Measurements from ENCODE around the gene LTBP3.

- TF ChIP-seq, protein P1, sequence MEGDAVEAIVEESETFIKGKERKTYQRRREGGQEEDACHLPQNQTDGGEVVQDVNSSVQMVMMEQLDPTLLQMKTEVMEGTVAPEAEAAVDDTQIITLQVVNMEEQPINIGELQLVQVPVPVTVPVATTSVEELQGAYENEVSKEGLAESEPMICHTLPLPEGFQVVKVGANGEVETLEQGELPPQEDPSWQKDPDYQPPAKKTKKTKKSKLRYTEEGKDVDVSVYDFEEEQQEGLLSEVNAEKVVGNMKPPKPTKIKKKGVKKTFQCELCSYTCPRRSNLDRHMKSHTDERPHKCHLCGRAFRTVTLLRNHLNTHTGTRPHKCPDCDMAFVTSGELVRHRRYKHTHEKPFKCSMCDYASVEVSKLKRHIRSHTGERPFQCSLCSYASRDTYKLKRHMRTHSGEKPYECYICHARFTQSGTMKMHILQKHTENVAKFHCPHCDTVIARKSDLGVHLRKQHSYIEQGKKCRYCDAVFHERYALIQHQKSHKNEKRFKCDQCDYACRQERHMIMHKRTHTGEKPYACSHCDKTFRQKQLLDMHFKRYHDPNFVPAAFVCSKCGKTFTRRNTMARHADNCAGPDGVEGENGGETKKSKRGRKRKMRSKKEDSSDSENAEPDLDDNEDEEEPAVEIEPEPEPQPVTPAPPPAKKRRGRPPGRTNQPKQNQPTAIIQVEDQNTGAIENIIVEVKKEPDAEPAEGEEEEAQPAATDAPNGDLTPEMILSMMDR (conservative IDR thresholded peaks at IDR 0.05; ENCODE audit: low read length): no peak
- no peak for TF ChIP-seq EZH2phosphoT487 (IDR thresholded peaks at IDR 0.05; ENCODE audit: borderline replicate concordance, low read depth, low read length)
These were observed 1.5 kb downstream of the LTBP3 start for GRCh38 chr11:65556470-65557279.

Data from OCI-LY7 (cell line).